NCI-H2081 treated with DMSO at 0.1 percent for 48 hours (cell line): ENCODE results near the gene ALG12.

ENCODE experiments used
- DNase-seq: peaks from one replicate; lab custom pipeline; 2025; lab: John Stamatoyannopoulos, UW

The ALG12 gene

DNA sequence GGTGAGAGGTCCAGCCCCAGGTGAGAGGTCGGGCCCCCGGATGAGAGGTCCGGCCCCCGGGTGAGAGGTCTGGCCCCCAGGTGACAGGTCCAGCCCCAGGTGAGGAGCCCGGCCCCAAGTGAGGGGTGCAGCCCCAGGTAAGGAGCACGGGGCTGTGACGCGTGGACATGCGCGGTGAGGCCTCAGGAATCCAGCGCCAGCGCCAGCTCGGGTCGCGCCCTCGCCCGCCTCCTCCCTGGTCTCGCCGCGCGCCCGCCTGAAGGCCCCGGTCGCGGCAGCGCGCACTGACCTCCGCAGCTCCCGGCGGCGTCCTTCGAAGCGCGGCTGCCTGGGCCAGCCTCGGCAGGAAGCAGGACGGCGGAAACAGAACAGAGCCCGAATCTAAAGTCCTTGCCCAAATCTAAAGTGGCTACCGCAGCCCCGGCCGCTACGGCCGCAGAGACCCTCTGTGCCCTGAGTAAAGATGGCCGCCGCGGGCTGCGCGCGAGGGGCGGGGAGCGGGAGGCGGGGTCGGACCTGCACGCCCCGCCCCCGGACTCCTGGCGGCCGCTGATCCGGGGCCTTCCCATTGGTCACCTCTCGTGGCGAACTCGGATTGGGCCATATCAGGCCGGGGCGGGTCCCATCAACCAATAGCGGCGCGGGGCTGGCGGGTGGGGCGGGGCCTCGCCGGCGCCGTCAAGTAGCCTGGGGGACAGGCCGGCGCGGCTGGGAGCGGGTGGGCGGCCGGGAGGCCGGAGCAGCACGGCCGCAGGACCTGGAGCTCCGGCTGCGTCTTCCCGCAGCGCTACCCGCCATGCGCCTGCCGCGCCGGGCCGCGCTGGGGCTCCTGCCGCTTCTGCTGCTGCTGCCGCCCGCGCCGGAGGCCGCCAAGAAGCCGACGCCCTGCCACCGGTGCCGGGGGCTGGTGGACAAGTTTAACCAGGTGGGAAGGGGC lies at the start of gene ALG12, which contains the start of gene CRELD2:
ALG12 (minus strand) TSS at position 465 of the 937 bp plus-strand sequence. CDS start 4,673 bp downstream, outside the sequence.
CRELD2 (plus strand) TSS at position 661 of the 937 bp plus-strand sequence; CDS start at position 797, 136 bp downstream.
- peak; percentile 64 for DNase-seq

DNA sequence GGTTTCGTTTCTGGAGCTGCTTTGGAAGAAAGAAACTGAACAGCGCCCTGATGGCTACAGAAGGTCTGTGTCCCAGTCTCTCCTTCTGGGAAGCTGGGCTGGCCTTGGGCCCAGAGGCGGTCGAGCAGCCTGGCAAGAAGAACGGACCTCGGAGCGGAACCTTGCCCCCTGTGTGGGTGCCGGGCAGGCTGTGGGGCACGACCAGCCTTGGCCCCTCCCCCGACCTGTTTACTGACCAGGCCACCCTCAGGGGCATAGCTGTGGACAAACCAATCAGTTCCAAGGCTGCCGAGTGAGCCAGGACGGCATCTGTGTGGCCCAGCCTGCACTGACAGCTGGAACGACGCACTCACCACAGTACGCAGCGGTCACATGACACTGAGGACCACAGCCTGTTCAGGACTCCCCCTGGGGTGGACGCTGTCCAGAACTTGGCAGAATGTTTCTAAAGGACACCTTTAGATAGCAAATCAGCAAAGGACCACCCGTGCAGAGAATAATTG lies 49.5 kb upstream of the ALG12 start:
- no peak for DNase-seq

DNA sequence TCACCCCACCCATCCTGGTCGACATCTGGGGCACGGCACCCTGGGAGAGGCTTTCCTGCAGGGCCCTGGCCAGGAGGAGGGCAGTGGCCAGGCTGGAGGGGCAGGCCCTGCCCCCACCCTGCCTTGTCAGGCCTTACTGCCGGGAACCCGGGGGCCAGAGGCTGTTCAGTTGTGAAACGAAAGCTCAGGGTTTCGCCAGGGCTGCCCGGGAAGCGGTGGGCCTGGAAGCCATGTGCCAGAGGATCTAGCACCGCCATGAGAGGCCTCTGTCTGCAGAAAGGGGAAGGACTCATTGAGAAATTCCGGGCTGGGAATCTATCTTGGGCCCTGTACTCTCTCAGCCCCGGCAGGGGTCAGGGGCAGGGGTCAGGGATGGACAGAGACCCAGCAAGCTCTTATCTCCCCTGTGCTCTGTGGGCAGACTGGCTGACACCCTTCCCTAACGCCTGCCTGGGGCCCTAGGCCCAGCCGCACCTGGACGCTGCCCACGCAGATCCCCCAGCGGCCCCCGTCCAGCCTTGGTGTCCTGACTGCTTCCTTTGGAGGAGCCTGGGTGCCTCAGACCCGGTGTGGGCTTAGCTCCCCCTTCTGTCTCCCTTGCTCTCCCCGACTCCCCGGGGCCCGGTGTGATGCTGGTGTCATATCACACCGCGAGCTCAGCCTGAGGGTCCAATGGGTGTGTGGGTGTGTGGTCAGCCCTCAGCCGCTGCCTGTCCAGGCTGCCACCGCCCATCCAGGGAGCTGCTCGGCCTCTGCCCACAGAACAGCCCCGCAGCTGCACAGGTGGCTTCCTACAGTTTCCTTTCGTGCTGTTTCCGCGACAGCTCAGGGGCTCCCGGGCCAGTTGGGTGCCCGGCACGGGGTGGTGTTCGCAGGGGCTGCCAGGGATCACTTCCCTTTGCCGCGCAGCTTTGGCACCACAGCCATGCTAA lies 48.8 kb upstream of the ALG12 start:
- no peak for DNase-seq

DNA sequence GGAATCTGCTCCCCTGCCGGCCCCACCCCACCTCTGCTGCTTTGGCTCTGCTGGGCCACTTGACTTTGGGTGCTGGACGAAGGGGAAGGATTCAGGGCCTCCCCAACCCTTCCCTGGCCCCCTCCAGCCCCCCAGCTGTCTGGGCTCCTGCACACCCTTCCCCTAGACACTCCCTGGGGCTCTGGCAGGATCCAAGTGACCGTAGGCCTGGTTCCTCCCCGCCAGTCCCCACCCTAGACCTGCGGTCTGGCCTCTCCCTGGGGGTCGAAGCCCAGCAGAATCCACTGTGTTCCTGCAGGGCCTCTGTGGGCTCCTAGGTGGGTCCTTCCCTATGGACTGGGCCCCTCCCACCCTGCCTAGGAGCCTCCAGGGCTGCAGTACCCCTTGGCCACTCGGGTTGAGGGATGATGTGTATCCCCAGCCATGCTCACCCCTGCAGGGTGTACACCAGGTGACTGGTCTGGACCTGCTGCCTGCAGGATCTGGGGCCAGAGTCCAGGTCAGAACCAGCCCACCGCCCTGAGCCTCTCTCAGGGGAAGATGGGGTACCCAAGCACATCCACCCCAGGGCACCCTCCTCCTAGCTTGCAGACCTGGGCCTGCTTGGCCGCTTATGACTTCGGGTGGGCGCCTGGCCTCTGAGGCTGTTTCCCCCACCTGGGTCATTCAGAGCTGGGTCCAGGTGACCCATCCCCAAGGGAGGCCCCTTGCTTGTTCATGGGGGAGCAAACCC lies 48.0 kb upstream of the ALG12 start:
- no peak for DNase-seq

DNA sequence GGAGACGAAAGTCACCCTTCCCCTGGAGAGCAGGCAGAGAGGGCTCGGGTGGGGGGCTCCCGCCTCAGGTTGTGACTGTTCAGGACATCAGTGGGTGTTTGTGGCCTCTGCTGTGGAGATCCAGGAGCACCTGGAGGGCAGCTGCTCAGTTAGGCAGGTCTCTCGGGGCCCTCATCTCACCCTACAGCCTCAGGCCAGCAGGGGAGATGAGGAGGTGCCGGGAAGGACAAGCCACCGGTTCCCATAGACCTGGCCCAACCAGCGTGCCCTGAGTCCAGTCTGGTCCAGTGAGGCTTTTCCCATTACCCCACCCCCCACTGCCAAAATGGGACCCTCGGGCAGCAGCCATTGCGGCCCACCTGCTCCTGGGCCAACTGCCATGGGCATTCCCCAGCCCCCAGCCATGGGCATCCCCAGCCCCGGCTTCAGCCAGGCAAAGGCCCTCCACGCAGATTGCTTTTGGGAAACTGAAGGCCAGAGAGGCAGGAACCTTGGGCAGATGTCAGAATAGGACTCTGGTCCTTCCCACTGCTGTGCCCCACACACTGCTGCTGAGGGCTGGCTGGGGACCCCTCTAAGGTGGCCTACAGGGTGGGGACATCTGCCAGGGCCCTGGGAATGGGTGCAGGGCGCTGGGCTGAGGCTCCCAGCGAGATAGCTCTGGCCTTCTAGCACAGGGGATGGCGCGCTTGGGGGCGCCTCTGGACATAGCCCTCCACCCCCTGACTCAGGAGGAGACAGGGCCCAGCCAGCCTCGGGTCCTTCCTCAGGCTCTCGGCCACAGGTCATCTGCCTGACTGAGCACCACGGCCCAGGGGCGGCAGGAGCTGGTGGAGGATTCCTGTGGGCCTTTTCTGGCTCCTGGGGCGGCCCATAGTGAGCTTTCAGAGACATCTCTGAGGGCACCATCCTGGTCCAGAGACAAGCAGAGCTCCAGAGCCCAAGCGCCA lies 47.1 kb upstream of the ALG12 start:
- DNase-seq = no peak

DNA sequence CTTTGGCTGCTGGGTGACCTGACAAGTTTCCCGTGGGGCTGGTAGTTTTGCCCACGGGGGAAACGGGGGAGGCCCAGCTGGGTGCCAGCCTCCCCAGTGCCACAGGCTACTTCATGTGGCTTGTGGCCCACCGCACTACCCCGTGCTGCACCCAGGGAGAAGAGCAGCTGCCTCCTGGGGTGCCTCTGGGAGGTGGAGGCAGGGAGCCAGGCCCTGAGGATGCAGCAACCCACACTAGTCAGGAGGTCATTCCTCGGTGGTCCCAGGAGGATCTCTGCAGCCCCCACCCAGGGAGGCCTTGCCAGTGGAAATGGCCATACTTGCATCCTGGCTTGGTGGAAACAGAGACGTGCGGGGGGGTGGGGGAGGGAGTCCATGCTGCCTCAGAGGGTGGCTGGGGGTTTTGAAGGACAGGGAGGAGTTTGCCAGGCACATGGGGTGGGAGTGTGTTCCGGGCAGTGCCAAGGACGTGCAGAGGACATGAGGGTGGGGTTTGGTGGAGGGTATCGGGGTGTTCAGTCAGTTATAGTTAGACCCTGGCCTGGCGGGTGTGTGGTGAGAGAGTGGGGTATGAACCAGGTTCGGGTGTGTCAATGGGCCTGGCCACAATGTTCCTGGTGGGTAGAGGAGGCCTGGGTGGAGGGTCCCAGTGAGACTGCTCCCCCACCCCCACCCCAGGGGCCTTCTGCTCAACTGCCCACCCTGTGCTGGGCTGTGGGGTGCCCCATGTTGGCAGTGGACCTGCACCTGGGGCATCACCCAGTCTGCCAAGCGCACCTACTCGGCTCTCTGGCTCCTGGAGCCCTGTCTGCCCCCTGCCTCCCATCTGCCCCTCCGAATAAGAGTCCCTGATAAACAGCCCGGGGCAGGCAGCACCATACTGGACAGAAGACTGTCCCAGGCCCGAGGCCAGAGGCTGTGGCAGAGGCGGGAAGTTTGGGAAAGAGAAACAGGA lies 46.2 kb upstream of the ALG12 start:
- DNase-seq = no peak

DNA sequence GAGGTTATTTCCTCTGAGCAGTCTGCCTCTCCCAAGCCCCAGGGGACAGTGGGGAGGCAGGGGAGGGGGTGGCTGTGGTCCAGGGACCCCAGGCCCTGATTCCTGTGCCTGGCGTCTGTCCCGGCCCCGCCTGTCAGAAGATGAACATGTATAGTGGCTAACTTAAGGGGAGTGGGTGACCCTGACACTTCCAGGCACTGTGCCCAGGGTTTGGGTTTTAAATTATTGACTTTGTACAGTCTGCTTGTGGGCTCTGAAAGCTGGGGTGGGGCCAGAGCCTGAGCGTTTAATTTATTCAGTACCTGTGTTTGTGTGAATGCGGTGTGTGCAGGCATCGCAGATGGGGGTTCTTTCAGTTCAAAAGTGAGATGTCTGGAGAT lies 45.4 kb upstream of the ALG12 start:
- no peak for DNase-seq

DNA sequence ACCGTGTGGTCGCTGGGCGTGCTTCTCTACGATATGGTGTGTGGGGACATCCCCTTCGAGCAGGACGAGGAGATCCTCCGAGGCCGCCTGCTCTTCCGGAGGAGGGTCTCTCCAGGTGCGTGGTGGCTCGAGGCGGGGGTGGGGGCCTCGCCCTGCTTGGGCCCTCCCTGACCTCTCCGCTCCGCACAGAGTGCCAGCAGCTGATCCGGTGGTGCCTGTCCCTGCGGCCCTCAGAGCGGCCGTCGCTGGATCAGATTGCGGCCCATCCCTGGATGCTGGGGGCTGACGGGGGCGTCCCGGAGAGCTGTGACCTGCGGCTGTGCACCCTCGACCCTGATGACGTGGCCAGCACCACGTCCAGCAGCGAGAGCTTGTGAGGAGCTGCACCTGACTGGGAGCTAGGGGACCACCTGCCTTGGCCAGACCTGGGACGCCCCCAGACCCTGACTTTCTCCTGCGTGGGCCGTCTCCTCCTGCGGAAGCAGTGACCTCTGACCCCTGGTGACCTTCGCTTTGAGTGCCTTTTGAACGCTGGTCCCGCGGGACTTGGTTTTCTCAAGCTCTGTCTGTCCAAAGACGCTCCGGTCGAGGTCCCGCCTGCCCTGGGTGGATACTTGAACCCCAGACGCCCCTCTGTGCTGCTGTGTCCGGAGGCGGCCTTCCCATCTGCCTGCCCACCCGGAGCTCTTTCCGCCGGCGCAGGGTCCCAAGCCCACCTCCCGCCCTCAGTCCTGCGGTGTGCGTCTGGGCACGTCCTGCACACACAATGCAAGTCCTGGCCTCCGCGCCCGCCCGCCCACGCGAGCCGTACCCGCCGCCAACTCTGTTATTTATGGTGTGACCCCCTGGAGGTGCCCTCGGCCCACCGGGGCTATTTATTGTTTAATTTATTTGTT lies 44.8 kb upstream of the ALG12 start:
- DNase-seq = no peak

DNA sequence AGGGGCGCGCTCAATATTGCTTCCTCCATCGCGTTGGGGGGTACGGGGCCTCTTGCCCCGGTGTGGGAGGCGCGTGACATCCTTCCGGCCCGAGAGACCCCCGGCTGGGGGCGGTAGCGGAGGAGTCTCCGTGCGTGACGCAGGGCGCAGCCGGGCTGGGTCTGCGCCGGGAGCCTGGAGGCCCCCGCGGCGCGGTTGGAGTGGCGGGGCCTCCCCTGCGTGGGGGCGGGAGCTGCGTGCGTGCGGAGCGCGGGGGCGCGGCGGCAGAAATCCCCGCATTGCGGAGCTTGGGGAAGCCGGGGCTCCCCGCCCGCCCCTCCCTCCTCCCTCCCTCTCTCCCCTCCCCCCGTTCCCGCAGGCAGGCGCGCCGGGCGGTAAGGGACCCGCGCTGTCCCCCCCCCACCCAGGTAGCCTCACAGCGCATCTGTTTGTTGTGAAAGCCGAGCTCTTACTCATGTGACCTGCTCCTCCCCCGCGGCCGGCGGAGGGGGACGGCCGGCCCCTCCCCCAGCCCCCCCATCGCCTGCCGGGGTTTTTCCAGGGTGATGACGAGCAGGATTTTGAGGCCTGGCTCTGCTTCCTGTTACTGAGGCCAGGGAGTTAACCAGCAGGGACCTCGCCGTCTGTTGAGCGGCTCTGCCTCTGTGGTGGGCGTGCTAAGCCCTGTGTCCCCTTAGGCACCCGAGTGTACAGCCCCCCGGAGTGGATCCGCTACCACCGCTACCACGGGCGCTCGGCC lies 43.9 kb upstream of the ALG12 start:
- DNase-seq = peak; percentile 37

DNA sequence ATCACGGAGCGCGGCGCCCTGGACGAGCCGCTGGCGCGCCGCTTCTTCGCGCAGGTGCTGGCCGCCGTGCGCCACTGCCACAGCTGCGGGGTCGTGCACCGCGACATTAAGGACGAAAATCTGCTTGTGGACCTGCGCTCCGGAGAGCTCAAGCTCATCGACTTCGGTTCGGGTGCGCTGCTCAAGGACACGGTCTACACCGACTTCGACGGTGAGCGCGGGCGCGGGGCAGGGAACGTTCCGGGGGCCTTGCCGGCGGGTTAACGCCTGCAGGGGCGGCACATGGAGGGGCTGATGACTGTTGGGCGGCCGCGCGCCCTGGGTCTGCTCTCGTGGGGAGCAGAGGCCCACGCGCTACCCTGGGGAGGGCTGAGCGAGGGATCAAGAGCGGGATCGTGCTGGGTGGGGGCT lies 43.4 kb upstream of the ALG12 start:
- DNase-seq = no peak

DNA sequence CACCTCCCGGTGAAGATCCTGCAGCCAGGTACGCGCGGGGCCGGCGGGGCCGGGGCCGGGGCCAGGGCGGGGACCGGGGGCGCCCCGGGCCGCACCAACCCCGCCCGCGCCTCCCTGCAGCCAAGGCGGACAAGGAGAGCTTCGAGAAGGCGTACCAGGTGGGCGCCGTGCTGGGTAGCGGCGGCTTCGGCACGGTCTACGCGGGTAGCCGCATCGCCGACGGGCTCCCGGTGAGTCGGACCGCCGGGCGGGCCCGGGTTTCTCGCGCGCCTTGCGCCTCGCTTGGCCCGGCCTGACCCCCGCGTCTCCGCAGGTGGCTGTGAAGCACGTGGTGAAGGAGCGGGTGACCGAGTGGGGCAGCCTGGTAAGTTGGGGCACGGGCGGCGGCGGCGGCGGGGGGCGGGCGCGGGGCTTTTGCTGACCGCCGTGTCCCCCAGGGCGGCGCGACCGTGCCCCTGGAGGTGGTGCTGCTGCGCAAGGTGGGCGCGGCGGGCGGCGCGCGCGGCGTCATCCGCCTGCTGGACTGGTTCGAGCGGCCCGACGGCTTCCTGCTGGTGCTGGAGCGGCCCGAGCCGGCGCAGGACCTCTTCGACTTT lies 42.9 kb upstream of the ALG12 start:
- no peak for DNase-seq

DNA sequence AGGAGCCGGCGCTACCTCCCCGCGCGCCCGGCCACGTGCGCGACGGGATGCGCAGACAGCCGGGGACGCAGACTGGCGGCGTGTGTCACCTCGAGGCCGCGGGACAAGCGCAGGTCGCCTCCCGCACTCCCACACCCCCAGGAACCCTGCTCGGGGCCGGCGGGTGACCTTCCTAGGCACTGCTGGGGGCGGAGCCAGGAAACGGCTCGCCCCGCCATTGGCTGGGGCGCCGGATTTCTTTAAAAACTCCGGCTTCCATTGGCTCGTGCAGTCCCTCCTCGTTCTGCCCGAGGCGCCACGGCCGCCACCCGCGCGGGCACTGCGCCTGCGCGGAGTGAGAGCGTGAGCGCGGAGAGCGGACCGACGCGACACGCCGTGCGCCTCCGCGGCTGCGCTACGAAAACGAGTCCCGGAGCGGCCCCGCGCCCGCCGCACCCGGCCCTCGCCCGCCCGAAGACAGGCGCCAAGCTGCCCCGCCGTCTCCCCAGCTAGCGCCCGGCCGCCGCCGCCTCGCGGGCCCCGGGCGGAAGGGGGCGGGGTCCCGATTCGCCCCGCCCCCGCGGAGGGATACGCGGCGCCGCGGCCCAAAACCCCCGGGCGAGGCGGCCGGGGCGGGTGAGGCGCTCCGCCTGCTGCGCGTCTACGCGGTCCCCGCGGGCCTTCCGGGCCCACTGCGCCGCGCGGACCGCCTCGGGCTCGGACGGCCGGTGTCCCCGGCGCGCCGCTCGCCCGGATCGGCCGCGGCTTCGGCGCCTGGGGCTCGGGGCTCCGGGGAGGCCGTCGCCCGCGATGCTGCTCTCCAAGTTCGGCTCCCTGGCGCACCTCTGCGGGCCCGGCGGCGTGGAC lies 42.1 kb upstream of the ALG12 start, which contains the start of gene PIM3:
PIM3 (plus strand) TSS at position 614 of the 846 bp plus-strand sequence; CDS start at position 790, 176 bp downstream.
- peak; percentile 56 for DNase-seq

DNA sequence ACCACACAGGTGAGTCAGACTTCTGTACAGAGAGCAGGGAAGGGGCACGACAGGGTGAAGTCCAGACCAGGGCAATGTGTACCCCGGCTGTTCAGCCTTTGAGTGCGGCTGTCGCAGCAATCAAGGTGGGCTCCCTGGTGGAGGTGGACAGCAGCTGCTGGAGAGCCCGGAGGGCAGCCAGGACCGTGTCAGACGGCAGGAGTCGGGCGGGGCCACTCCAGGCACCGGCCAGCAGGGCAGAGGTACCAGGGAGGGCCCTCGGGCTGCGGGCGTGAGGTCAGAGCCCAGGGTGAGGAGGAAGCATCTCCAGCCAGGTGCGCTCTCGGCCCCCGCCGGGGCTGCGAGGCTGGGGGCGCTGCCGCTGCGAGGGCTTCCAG lies 41.5 kb upstream of the ALG12 start:
- DNase-seq = no peak

DNA sequence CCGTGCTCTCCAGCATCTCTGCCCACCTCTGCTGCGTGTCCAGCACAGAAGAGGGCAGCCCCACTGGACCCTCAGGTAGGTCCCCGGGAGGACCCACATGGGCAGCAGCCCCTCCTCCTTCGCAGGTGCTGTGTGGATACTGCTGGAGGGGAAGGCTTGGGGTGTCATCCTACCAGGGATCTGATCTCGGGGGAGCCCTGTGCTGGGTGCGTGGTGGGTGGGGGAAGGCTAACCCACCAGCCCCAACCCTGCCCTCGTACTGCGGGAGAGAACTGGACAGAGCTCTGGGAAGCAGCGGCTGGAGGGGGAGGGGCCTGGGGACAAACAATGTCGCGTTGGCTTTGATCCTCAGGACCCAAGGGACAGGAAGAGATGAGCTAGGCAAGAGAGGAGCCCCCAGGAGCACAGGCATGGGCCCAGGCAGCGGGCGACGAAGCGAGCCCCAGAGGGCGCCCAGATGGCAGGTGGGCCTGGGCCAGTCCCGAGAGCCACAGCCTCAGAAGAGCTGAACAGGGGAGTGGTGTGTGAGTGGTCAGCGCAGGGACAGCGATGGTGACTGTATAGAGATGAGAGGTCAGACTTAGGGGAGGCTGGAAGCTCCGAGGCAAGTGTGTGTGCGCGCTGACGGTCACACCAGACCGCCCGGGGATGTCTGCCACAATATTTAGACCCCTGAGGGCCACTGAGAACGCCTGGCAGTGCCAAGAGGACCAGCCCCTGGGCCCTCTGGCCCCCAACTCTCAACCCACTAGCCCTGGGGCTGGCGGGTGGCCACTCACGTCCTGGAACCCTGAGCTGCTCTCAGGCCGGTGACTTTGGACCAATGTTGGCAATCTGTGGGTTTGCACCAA lies 40.9 kb upstream of the ALG12 start:
- DNase-seq = no peak

DNA sequence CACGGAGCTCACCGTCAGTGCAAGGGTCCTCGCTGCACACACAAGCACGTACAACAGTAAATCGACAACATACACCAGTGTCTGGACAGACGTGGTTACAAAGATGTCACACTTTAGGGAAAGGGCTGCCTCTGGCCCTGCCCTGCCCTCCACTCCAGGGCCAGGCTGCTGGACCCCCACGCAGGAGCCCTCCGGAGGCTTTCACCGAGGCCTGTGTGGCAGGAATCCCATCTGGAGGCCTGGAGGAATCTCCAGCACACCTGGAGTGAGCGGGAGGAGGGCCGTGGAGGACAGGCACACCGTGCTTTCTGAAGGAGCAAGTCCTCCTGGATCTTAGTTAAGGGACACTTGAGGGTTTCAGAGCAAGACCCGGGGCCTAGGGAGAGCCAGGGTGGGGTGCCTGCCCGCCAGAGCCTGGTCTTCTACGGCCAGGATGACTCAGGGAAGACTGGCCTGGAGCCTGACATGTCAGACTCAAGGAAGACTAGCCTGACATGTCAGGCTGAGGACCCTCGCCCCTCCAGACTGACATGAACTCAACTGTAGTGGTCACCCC lies 40.2 kb upstream of the ALG12 start:
- no peak for DNase-seq
